Osteocyte (in vitro differentiated cells): ENCODE results near the gene HACD2. TPM values are rescaled to one million over a fixed set of nuclear protein-coding genes. Genes with fewer than 3 reads are reported as not detected.
A peak's percentile ranks its signal among the peaks of the same experiment; 100 is the strongest.

Experiments used
- DNase-seq: peaks from one replicate; pipeline ENCODE4 v3.0.0; 2021; ENCODE audit warnings: mixed read lengths; ENCODE audit not compliant: unreplicated experiment; ENCODE audit errors: extremely low spot score
- H3K27ac Mint-ChIP-seq: one replicate; pipeline ENCODE4 v1.8.0; 2021; ENCODE audit warnings: mild to moderate bottlenecking, mixed read lengths; ENCODE audit not compliant: unreplicated experiment
- H3K27me3 Mint-ChIP-seq: one replicate; pipeline ENCODE4 v1.8.0; 2021; ENCODE audit warnings: mixed read lengths; ENCODE audit not compliant: unreplicated experiment
- H3K36me3 Mint-ChIP-seq: one replicate; pipeline ENCODE4 v1.8.0; 2021; ENCODE audit warnings: mixed read lengths; ENCODE audit not compliant: unreplicated experiment
- H3K4me1 Mint-ChIP-seq: one replicate; pipeline ENCODE4 v1.8.0; 2021; ENCODE audit warnings: mixed read lengths; ENCODE audit not compliant: unreplicated experiment
- H3K4me3 Mint-ChIP-seq: one replicate; pipeline ENCODE4 v1.8.0; 2021; ENCODE audit warnings: mild to moderate bottlenecking, moderate library complexity, mixed read lengths; ENCODE audit not compliant: unreplicated experiment
- H3K9me3 Mint-ChIP-seq: one replicate; pipeline ENCODE4 v1.8.0; 2021; ENCODE audit warnings: mixed read lengths; ENCODE audit not compliant: unreplicated experiment
- total RNA-seq: library from RNA; stranded (reverse); gene quantifications from 2 replicates; pipeline ENCODE4 v1.2.1, GENCODE V29; 2021
- TF ChIP-seq, protein P1 (sequence below): fragments of 200-600 bp; sonication (generic); IDR thresholded peaks from 2 replicates; pipeline ENCODE4 v1.5.0; 2021; ENCODE audit warnings: antibody characterized with exemption, mild to moderate bottlenecking, moderate library complexity

HACD2 gene
- total RNA-seq, 1 donor from 2014 or later = 63.8 TPM

DNA sequence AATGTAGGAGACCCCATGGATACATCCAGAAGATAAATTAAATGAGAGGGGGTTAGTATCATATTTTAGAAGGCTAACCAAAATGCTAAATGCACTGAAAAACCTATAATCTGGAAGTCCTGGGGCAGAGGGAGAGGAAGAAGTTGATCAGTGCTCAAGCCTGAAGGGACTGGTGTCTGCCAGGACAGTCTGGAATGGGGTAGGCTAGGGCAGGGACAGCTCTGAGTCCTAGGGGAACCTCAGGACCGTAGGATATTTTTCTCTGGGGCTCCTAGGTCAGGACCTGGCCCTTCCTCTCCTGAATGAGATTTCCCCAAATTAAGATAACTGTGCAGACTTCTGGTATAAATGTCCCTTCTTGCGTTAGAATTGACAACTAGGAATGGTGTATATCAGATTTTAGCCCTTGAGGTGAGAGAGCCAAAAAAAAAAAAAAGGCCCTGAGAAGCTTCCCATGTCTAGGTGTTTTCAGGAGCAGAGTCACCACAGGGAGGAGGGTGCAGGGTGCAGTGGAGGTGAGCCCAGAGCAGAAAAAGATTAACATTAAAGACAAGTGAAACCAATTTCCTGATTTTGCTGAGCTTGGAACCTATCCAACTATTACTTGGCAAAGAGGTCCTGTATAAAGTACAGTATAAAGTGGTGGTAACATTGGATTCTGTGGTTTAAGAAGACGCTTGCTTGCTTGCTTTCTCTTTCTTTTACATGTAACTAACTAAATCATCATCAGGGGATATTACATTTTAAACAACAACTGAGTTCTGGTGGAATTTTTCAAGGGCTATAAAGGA is 63.5 kb downstream of the HACD2 start:
- peaks cover 14% of the 10 kb centered on the region for H3K4me1 Mint-ChIP-seq
- no peak overlapping the region for H3K27ac Mint-ChIP-seq

DNA sequence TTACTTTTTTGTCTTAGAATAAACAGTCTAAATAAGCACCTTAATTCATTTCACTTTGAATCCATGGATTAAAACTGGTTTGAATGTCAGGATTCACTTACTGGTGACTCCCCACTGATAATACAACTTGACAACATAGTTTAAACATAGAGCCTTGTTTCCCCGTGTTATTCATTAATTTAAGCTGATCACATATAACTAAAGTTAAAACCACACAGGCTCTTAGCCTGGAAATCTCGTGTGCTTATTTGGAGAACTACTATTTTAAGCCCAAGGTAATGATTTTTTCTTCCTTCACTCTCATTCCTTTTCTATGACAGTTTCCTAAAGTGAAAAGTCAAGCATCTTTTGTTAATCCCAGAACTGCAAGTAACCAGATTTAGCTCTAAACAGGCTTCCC is 64.2 kb downstream of the HACD2 start:
- Mint-ChIP-seq H3K4me1 (peaks cover 14% of the 10 kb centered on the region), H3K27me3 (no peaks in the 10 kb centered on the region), H3K9me3 (no peaks in the 10 kb centered on the region), H3K36me3 (peaks cover 16% of the 10 kb centered on the region), H3K4me3 (no peak overlapping the region), H3K27ac (peak overlapping the region; percentile 16)
- TF ChIP-seq, protein P1, sequence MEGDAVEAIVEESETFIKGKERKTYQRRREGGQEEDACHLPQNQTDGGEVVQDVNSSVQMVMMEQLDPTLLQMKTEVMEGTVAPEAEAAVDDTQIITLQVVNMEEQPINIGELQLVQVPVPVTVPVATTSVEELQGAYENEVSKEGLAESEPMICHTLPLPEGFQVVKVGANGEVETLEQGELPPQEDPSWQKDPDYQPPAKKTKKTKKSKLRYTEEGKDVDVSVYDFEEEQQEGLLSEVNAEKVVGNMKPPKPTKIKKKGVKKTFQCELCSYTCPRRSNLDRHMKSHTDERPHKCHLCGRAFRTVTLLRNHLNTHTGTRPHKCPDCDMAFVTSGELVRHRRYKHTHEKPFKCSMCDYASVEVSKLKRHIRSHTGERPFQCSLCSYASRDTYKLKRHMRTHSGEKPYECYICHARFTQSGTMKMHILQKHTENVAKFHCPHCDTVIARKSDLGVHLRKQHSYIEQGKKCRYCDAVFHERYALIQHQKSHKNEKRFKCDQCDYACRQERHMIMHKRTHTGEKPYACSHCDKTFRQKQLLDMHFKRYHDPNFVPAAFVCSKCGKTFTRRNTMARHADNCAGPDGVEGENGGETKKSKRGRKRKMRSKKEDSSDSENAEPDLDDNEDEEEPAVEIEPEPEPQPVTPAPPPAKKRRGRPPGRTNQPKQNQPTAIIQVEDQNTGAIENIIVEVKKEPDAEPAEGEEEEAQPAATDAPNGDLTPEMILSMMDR = no peak
- no peak for DNase-seq

More for the DNA sequence above, 63.5 kb downstream of the HACD2 start:
- H3K27me3 Mint-ChIP-seq = no peaks in the 10 kb centered on the region
- TF ChIP-seq, protein P1 = no peak
- H3K36me3 Mint-ChIP-seq = peaks cover 22% of the 10 kb centered on the region
- H3K4me3 Mint-ChIP-seq = no peak overlapping the region
- no peak for DNase-seq
- H3K9me3 Mint-ChIP-seq = no peaks in the 10 kb centered on the region

DNA sequence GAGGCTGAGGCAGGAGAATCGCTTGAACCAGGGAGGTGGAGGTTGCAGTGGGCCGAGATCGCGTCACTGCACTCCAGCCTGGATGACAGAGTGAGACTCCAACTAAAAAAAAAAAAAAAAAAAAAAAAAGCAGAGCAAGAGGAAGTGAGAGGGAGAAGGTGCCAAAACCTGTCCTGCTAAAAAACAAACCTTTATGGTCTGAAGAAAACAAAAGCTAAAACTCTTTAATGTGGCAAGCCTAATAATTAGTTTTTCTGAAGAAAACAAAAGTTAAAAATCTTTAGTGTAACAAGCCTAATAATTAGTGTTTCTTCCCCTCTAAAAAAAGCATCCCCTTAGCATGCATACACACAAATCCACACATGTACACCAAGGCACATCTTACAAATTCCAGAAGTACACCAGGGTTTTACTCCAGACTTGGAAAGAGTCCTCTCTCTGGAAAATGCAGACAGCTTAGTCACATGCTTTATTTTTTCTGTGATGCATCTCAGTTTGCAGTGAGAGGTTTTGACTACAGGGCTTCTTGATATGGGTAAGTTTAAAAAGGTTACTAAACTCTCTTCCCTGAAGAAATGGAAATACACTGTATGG is 65.9 kb downstream of the HACD2 start:
- peaks cover 14% of the 10 kb centered on the region for H3K4me1 Mint-ChIP-seq
- TF ChIP-seq, protein P1 = no peak
- no peak overlapping the region for H3K4me3 Mint-ChIP-seq
- H3K27me3 Mint-ChIP-seq = no peaks in the 10 kb centered on the region
- no peak overlapping the region for H3K27ac Mint-ChIP-seq
- DNase-seq = no peak
- H3K9me3 Mint-ChIP-seq = no peaks in the 10 kb centered on the region
- peaks cover 12% of the 10 kb centered on the region for H3K36me3 Mint-ChIP-seq

DNA sequence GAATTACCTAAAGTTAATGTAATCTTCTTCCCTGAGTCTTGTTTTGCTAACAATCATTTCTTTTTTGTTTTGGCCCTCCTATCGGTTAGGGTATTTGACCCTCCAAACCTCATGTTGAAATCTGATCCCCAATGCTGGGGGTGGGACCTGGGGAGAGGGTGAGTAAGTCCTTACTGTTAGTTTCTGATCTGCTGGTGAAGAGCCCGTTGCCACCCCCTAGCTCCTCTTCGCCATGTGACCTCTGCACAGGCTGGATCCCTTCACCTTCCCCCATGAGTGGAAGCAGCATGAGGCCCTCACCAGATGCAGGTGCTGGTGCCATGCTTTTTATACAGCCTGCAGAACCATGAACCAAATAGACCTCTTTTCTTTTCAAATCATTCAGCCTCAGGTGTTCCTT is 73.1 kb downstream of the HACD2 start:
- Mint-ChIP-seq H3K4me3 (no peak overlapping the region), H3K9me3 (no peaks in the 10 kb centered on the region), H3K4me1 (no peaks in the 10 kb centered on the region), H3K36me3 (peaks cover 19% of the 10 kb centered on the region), H3K27ac (no peak overlapping the region), H3K27me3 (no peaks in the 10 kb centered on the region)
- TF ChIP-seq, protein P1 = no peak
- no peak for DNase-seq

DNA sequence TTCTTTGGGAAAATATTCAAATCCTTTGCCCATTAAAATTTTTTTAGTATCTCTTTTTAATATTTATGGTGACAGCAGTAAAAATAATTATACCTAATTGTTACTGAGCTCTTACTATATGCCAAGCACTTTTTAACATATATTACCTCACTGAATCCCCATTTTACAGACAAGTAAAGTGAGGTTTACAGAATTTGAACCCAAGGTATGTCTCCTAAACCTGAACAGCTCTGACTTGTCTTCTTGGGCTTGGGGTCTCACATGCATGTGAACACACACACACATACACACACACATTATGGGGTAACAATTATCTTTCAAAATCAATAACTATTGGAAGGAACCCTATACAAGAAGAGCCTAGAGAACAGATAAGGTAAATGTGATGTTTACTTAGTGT is 73.8 kb downstream of the HACD2 start:
- no peak for DNase-seq
- Mint-ChIP-seq H3K4me3 (no peak overlapping the region), H3K9me3 (no peaks in the 10 kb centered on the region), H3K27ac (no peak overlapping the region), H3K36me3 (peaks cover 19% of the 10 kb centered on the region), H3K27me3 (no peaks in the 10 kb centered on the region), H3K4me1 (no peaks in the 10 kb centered on the region)
- TF ChIP-seq, protein P1 = no peak
